A549 (cell line): ENCODE results near the gene NRBP1. TPM values are rescaled to one million over a fixed set of nuclear protein-coding genes. Genes with fewer than 3 reads are reported as not detected.

Experiments used
- ATOH8 ChIP-seq: fragments of 250-450 bp; sonication (Bioruptor Pico); IDR thresholded peaks from 2 replicates; pipeline ENCODE4 v1.5.0; 2020; ENCODE audit warnings: low read depth, mild to moderate bottlenecking, moderate library complexity
- CTCF ChIP-seq: fragments of >200 bp; sonication (Bioruptor Twin); formaldehyde crosslinking; IDR thresholded peaks from 3 replicates; pipeline ENCODE4 v1.5.1; 2016
- E2F6 ChIP-seq: IDR thresholded peaks from 2 replicates; pipeline ENCODE4 v1.6.1; 2012; ENCODE audit warnings: low read depth, borderline replicate concordance
- FOSL2 ChIP-seq, 2 experiments: fragments of 450-650 bp in 1 of 2; fragments of >200 bp in 1 of 2; sonication (Bioruptor Twin) in 1 of 2; formaldehyde crosslinking; IDR thresholded peaks; 2 replicates each; pipeline versions ENCODE4 v1.5.0 to v1.6.1; 2016 to 2020; ENCODE audit warnings: mild to moderate bottlenecking in 1 of 2, moderate library complexity in 1 of 2
- HES2 ChIP-seq: fragments of >200 bp; sonication (Bioruptor Twin); formaldehyde crosslinking; IDR thresholded peaks from 2 replicates; pipeline ENCODE4 v1.6.1; 2016
- HOXB13 ChIP-seq: fragments of 250-450 bp; sonication (Bioruptor Pico); IDR thresholded peaks from 2 replicates; pipeline ENCODE4 v1.5.0; 2020; ENCODE audit warnings: low read depth, mild to moderate bottlenecking, moderate library complexity
- KDM5A ChIP-seq: fragments of 200-600 bp; sonication (generic); IDR thresholded peaks from 2 replicates; pipeline ENCODE4 v1.6.1; 2016; ENCODE audit warnings: antibody characterized with exemption, mild to moderate bottlenecking
- MAFK ChIP-seq: fragments of 450-650 bp; IDR thresholded peaks from 2 replicates; pipeline ENCODE4 v1.6.1; 2014; ENCODE audit not compliant: partially characterized antibody
- MYC ChIP-seq: IDR thresholded peaks from 2 replicates; pipeline ENCODE4 v1.6.1; 2012; ENCODE audit warnings: mild to moderate bottlenecking, inconsistent platforms, low read length, improper control_type of control experiment, borderline replicate concordance
- PHF8 ChIP-seq: fragments of 200-600 bp; sonication (generic); IDR thresholded peaks from 2 replicates; pipeline ENCODE4 v1.6.1; 2016; ENCODE audit warnings: low read depth, mild to moderate bottlenecking, antibody characterized with exemption, moderate library complexity, borderline replicate concordance
- POLR2A ChIP-seq: IDR thresholded peaks from 2 replicates; pipeline ENCODE4 v1.6.1; 2012; ENCODE audit warnings: mild to moderate bottlenecking, low read length
- RAD21 ChIP-seq, 2 experiments: fragments of >200 bp in 1 of 2; sonication (Bioruptor Twin) in 1 of 2; formaldehyde crosslinking in 1 of 2; IDR thresholded peaks in 1 of 2; conservative IDR thresholded peaks in 1 of 2; 2 replicates in 1 of 2; 3 replicates in 1 of 2; pipeline ENCODE4 v1.6.1; 2012 to 2018; ENCODE audit warnings: inconsistent platforms in 1 of 2
- USF2 ChIP-seq: fragments of 450-650 bp; IDR thresholded peaks from 2 replicates; pipeline ENCODE4 v1.6.1; 2014; ENCODE audit warnings: antibody characterized with exemption
- ZC3H11A ChIP-seq: fragments of 450-650 bp; IDR thresholded peaks from 2 replicates; pipeline ENCODE4 v1.6.1; 2014; ENCODE audit warnings: antibody characterized with exemption, mild to moderate bottlenecking
- polyA plus RNA-seq, 4 experiments: library from polyadenylated mRNA; depleted of rRNA in 3 of 4; stranded (reverse); fragments of >200 nt; fragmentation: RNase III in 1 of 4; extraction: RNeasy Plus Mini Kit Qiagen cat#74134 plus additional on column Dnase treatment in 1 of 4; gene quantifications; 2 replicates in 3 of 4; 3 replicates in 1 of 4; pipeline ENCODE4 v1.2.3, GENCODE V29; 2011 to 2017
- small RNA-seq, 6 experiments: library from RNA; depleted of rRNA; stranded (forward); fragments of <200 nt; gene quantifications; one replicate each; pipeline ENCODE3, GENCODE V24; 2012

Gene NRBP1
- polyA plus RNA-seq, 2 of the 4 experiments (the other 2 are of a cell fraction) = 138 to 229 TPM

GRCh38 chr2:27489498-27490397 lies 61.3 kb downstream of the NRBP1 start, which contains the start of gene IFT172 (continued):
- TF ChIP-seq E2F6 (peak; percentile 88), MAFK (no peak), POLR2A (peak; percentile 38), USF2 (0 out of 2 replicates have a peak, but pooled peaks have one; percentile 17), KDM5A (no peak), MYC (0 out of 2 replicates have a peak, but pooled peaks have one; percentile 36), ATOH8 (CRISPR knock-in tag) (no peak), PHF8 (peak; percentile 37; the same call in 1 of the 2 replicates), HES2 (no peak), HOXB13 (no peak), FOSL2 (IDR thresholded peaks at IDR 0.05) (no peak), FOSL2 (CRISPR knock-in tag; IDR thresholded peaks at IDR 0.05) (peak; percentile 27; the same call in 1 of the 2 replicates), RAD21 (conservative IDR thresholded peaks at IDR 0.05 in 1 of 2, IDR thresholded peaks at IDR 0.05 in 1 of 2) (no peak), CTCF (no peak), ZC3H11A (no peak)

Small RNA genes lying within 50 kb of the gene (small RNA-seq; reads per million reads assigned to genes)
- gene RNU6-986P = 0 to 0.43 (median 0) reads per million in 6 experiments

Other genes starting within 250 kb of the NRBP1 start
- gene ATRAID, start 216.6 kb upstream of the NRBP1 start, polyA plus RNA-seq (2011; rRNA removed) = 346 and 429 TPM in 2 replicates
- gene ATRAID, start 216.6 kb upstream of the NRBP1 start, polyA plus RNA-seq (2017; fragmentation: RNase III; extraction: RNeasy Plus Mini Kit Qiagen cat#74134 plus additional on column Dnase treatment) = 166 to 176 TPM (median 172 TPM) in 3 replicates
- 86.7 and 104 TPM in 2 replicates for gene SLC5A6, start 216.4 kb upstream of the NRBP1 start, polyA plus RNA-seq (2011; rRNA removed)
- 77.2 to 86.6 TPM (median 82.7 TPM) in 3 replicates for gene SLC5A6, start 216.4 kb upstream of the NRBP1 start, polyA plus RNA-seq (2017; fragmentation: RNase III; extraction: RNeasy Plus Mini Kit Qiagen cat#74134 plus additional on column Dnase treatment)
- gene CAD, start 211.3 kb upstream of the NRBP1 start, polyA plus RNA-seq (2011; rRNA removed) = 50.5 and 61.8 TPM in 2 replicates
- gene CAD, start 211.3 kb upstream of the NRBP1 start, polyA plus RNA-seq (2017; fragmentation: RNase III; extraction: RNeasy Plus Mini Kit Qiagen cat#74134 plus additional on column Dnase treatment) = 69.3 to 71.2 TPM (median 70.2 TPM) in 3 replicates
- gene SLC30A3, start 165.6 kb upstream of the NRBP1 start, polyA plus RNA-seq (2011; rRNA removed) = 0.90 and 0.97 TPM in 2 replicates
- gene SLC30A3, start 165.6 kb upstream of the NRBP1 start, polyA plus RNA-seq (2017; fragmentation: RNase III; extraction: RNeasy Plus Mini Kit Qiagen cat#74134 plus additional on column Dnase treatment) = 1.6 to 1.9 TPM (median 1.7 TPM) in 3 replicates
- gene DNAJC5G, start 153.2 kb upstream of the NRBP1 start, polyA plus RNA-seq (2011; rRNA removed) = 0.12 TPM in 1 of 2 replicates, not detected in the other
- not detected in 3 replicates for gene DNAJC5G, start 153.2 kb upstream of the NRBP1 start, polyA plus RNA-seq (2017; fragmentation: RNase III; extraction: RNeasy Plus Mini Kit Qiagen cat#74134 plus additional on column Dnase treatment)
- gene TRIM54, start 146.2 kb upstream of the NRBP1 start, polyA plus RNA-seq (2011; rRNA removed) = 0.05 and 0.14 TPM in 2 replicates
- gene TRIM54, start 146.2 kb upstream of the NRBP1 start, polyA plus RNA-seq (2017; fragmentation: RNase III; extraction: RNeasy Plus Mini Kit Qiagen cat#74134 plus additional on column Dnase treatment) = 0.07 to 0.13 TPM (median 0.11 TPM) in 3 replicates
- 1.0 TPM in 2 replicates for gene UCN, start 120.2 kb upstream of the NRBP1 start, polyA plus RNA-seq (2011; rRNA removed)
- gene UCN, start 120.2 kb upstream of the NRBP1 start, polyA plus RNA-seq (2017; fragmentation: RNase III; extraction: RNeasy Plus Mini Kit Qiagen cat#74134 plus additional on column Dnase treatment) = 0.76 to 1.3 TPM (median 1.0 TPM) in 3 replicates
- 130 and 157 TPM in 2 replicates for gene MPV17, start 105.5 kb upstream of the NRBP1 start, polyA plus RNA-seq (2011; rRNA removed)
- gene MPV17, start 105.5 kb upstream of the NRBP1 start, polyA plus RNA-seq (2017; fragmentation: RNase III; extraction: RNeasy Plus Mini Kit Qiagen cat#74134 plus additional on column Dnase treatment) = 61.4 to 70.5 TPM (median 67.7 TPM) in 3 replicates
- gene GTF3C2, start 71.9 kb upstream of the NRBP1 start, polyA plus RNA-seq (2011; rRNA removed) = 101 and 130 TPM in 2 replicates
- gene GTF3C2, start 71.9 kb upstream of the NRBP1 start, polyA plus RNA-seq (2017; fragmentation: RNase III; extraction: RNeasy Plus Mini Kit Qiagen cat#74134 plus additional on column Dnase treatment) = 69.2 to 78.2 TPM (median 75.4 TPM) in 3 replicates
- 62.8 and 90.3 TPM in 2 replicates for gene EIF2B4, start 58.3 kb upstream of the NRBP1 start, polyA plus RNA-seq (2011; rRNA removed)
- gene EIF2B4, start 58.3 kb upstream of the NRBP1 start, polyA plus RNA-seq (2017; fragmentation: RNase III; extraction: RNeasy Plus Mini Kit Qiagen cat#74134 plus additional on column Dnase treatment) = 73.5 to 75.8 TPM (median 74.5 TPM) in 3 replicates
- 141 and 158 TPM in 2 replicates for gene SNX17, start 58.0 kb upstream of the NRBP1 start, polyA plus RNA-seq (2011; rRNA removed)
- 150 to 166 TPM (median 154 TPM) in 3 replicates for gene SNX17, start 58.0 kb upstream of the NRBP1 start, polyA plus RNA-seq (2017; fragmentation: RNase III; extraction: RNeasy Plus Mini Kit Qiagen cat#74134 plus additional on column Dnase treatment)
- 9.9 and 10.8 TPM in 2 replicates for gene ZNF513, start 47.9 kb upstream of the NRBP1 start, polyA plus RNA-seq (2011; rRNA removed)
- gene ZNF513, start 47.9 kb upstream of the NRBP1 start, polyA plus RNA-seq (2017; fragmentation: RNase III; extraction: RNeasy Plus Mini Kit Qiagen cat#74134 plus additional on column Dnase treatment) = 13.1 to 22.7 TPM (median 22.1 TPM) in 3 replicates
- 123 and 129 TPM in 2 replicates for gene PPM1G, start 19.0 kb upstream of the NRBP1 start, polyA plus RNA-seq (2011; rRNA removed)
- gene PPM1G, start 19.0 kb upstream of the NRBP1 start, polyA plus RNA-seq (2017; fragmentation: RNase III; extraction: RNeasy Plus Mini Kit Qiagen cat#74134 plus additional on column Dnase treatment) = 222 to 230 TPM (median 230 TPM) in 3 replicates
- 1.2 and 1.3 TPM in 2 replicates for gene KRTCAP3, start 13.8 kb downstream of the NRBP1 start, polyA plus RNA-seq (2011; rRNA removed)
- gene KRTCAP3, start 13.8 kb downstream of the NRBP1 start, polyA plus RNA-seq (2017; fragmentation: RNase III; extraction: RNeasy Plus Mini Kit Qiagen cat#74134 plus additional on column Dnase treatment) = 0.68 to 0.92 TPM (median 0.79 TPM) in 3 replicates
- gene IFT172, start 61.1 kb downstream of the NRBP1 start, polyA plus RNA-seq (2011; rRNA removed) = 21.6 and 24.1 TPM in 2 replicates
- gene IFT172, start 61.1 kb downstream of the NRBP1 start, polyA plus RNA-seq (2017; fragmentation: RNase III; extraction: RNeasy Plus Mini Kit Qiagen cat#74134 plus additional on column Dnase treatment) = 12.9 to 16.3 TPM (median 14.0 TPM) in 3 replicates
- 1.5 TPM in 2 replicates for gene FNDC4, start 66.6 kb downstream of the NRBP1 start, polyA plus RNA-seq (2011; rRNA removed)
- gene FNDC4, start 66.6 kb downstream of the NRBP1 start, polyA plus RNA-seq (2017; fragmentation: RNase III; extraction: RNeasy Plus Mini Kit Qiagen cat#74134 plus additional on column Dnase treatment) = 1.6 to 2.3 TPM (median 1.8 TPM) in 3 replicates
- gene GCKR, start 68.2 kb downstream of the NRBP1 start, polyA plus RNA-seq (2011; rRNA removed) = 0.48 and 0.65 TPM in 2 replicates
- gene GCKR, start 68.2 kb downstream of the NRBP1 start, polyA plus RNA-seq (2017; fragmentation: RNase III; extraction: RNeasy Plus Mini Kit Qiagen cat#74134 plus additional on column Dnase treatment) = 0.10 to 0.30 TPM (median 0.25 TPM) in 3 replicates
- gene ZNF512, start 154.4 kb downstream of the NRBP1 start, polyA plus RNA-seq (2011; rRNA removed) = 55.4 and 60.4 TPM in 2 replicates
- gene ZNF512, start 154.4 kb downstream of the NRBP1 start, polyA plus RNA-seq (2017; fragmentation: RNase III; extraction: RNeasy Plus Mini Kit Qiagen cat#74134 plus additional on column Dnase treatment) = 22.0 to 25.3 TPM (median 22.6 TPM) in 3 replicates
- 7.2 and 7.8 TPM in 2 replicates for gene CCDC121, start 200.4 kb downstream of the NRBP1 start, polyA plus RNA-seq (2011; rRNA removed)
- gene CCDC121, start 200.4 kb downstream of the NRBP1 start, polyA plus RNA-seq (2017; fragmentation: RNase III; extraction: RNeasy Plus Mini Kit Qiagen cat#74134 plus additional on column Dnase treatment) = 4.6 to 5.2 TPM (median 4.9 TPM) in 3 replicates
- gene GPN1, start 200.4 kb downstream of the NRBP1 start, polyA plus RNA-seq (2011; rRNA removed) = 98.9 and 117 TPM in 2 replicates
- 59.8 to 59.9 TPM (median 59.9 TPM) in 3 replicates for gene GPN1, start 200.4 kb downstream of the NRBP1 start, polyA plus RNA-seq (2017; fragmentation: RNase III; extraction: RNeasy Plus Mini Kit Qiagen cat#74134 plus additional on column Dnase treatment)
- 67.0 and 73.1 TPM in 2 replicates for gene SUPT7L, start 235.0 kb downstream of the NRBP1 start, polyA plus RNA-seq (2011; rRNA removed)
- 34.5 to 41.2 TPM (median 39.5 TPM) in 3 replicates for gene SUPT7L, start 235.0 kb downstream of the NRBP1 start, polyA plus RNA-seq (2017; fragmentation: RNase III; extraction: RNeasy Plus Mini Kit Qiagen cat#74134 plus additional on column Dnase treatment)
- 21.1 and 33.0 TPM in 2 replicates for gene SLC4A1AP, start 235.3 kb downstream of the NRBP1 start, polyA plus RNA-seq (2011; rRNA removed)
- 30.0 to 32.6 TPM (median 31.8 TPM) in 3 replicates for gene SLC4A1AP, start 235.3 kb downstream of the NRBP1 start, polyA plus RNA-seq (2017; fragmentation: RNase III; extraction: RNeasy Plus Mini Kit Qiagen cat#74134 plus additional on column Dnase treatment)